ENCODE data around the gene PDE6C. TPM values are rescaled to one million over a fixed set of nuclear protein-coding genes. Genes with fewer than 3 reads are reported as not detected.

The PDE6C gene
- total RNA-seq (not detected), polyA plus RNA-seq (under 1 TPM in 1 of 3 donors, not detected in 2; 0.19 TPM), total RNA-seq (0 to 0.17 (median 0) reads per million in 6 experiments)

GRCh38 chr10:93612311-93612710 lies at the start of gene PDE6C:
Gene PDE6C, plus strand, starts transcription at chr10:93612537. Its CDS starts 189 bp downstream, at chr10:93612726.
- peaks cover 0 to 17% (median 4%) of the 10 kb centered on the region in 9 donors for H3K9me3 Mint-ChIP-seq
- DNase-seq (no peak), ATAC-seq (no peak)
- peaks cover 0 to 7% (median 0%) of the 10 kb centered on the region in 4 donors for H3K4me1 Mint-ChIP-seq
- no peak within 1 kb of the TSS for H3K27ac Mint-ChIP-seq
- H3K4me3 Mint-ChIP-seq = no peak within 1 kb of the TSS
- no peaks in the 10 kb centered on the region for H3K36me3 Mint-ChIP-seq
- H3K27me3 Mint-ChIP-seq = peaks cover 0 to 7% (median 6%) of the 10 kb centered on the region in 5 donors
- POLR2A ChIA-PET = no interaction called here

- Mint-ChIP-seq H3K4me1 (peaks cover 0 to 9% (median 7%) of the 10 kb centered on the region in 4 donors), H3K36me3 (no peaks in the 10 kb centered on the region), H3K27me3 (peaks cover 17 to 80% (median 55%) of the 10 kb centered on the region in 5 donors), H3K27ac (no peak overlapping the region), H3K9me3 (no peaks in the 10 kb centered on the region), H3K4me3 (no peak overlapping the region)
- POLR2A ChIA-PET = no interaction called here
- ATAC-seq (no peak), DNase-seq (no peak)
These were observed 46.9 kb upstream of the PDE6C start for GRCh38 chr10:93565446-93565845.

GRCh38 chr10:93566435-93567276 lies 45.7 kb upstream of the PDE6C start, which contains the start of gene FFAR4:
Gene FFAR4, plus strand, starts transcription at chr10:93566665. Its CDS starts 56 bp downstream, at chr10:93566721.
- peaks cover 0 to 9% (median 7%) of the 10 kb centered on the region in 4 donors for H3K4me1 Mint-ChIP-seq
- no peaks in the 10 kb centered on the region for H3K36me3 Mint-ChIP-seq
- no peak within 1 kb of the TSS for H3K27ac Mint-ChIP-seq
- ATAC-seq = no peak
- peak within 1 kb of the TSS in 1 of 10 donors; percentile 19 for H3K4me3 Mint-ChIP-seq
- DNase-seq = no peak
- H3K9me3 Mint-ChIP-seq = no peaks in the 10 kb centered on the region
- POLR2A ChIA-PET = no interaction called here
- H3K27me3 Mint-ChIP-seq = peaks cover 23 to 80% (median 50%) of the 10 kb centered on the region in 5 donors

GRCh38 chr10:93567277-93568104 lies 44.8 kb upstream of the PDE6C start:
- POLR2A ChIA-PET = no interaction called here
- DNase-seq (no peak), ATAC-seq (no peak)
- Mint-ChIP-seq H3K9me3 (no peaks in the 10 kb centered on the region), H3K4me3 (peak overlapping the region in 1 of 10 donors; percentile 19), H3K4me1 (peaks cover 2 to 9% (median 8%) of the 10 kb centered on the region in 4 donors), H3K27ac (peak overlapping the region in 1 of 10 donors; percentile 65), H3K27me3 (peaks cover 28 to 80% (median 55%) of the 10 kb centered on the region in 5 donors), H3K36me3 (no peaks in the 10 kb centered on the region)

GRCh38 chr10:93568105-93568390 lies 44.3 kb upstream of the PDE6C start:
- no peaks in the 10 kb centered on the region for H3K9me3 Mint-ChIP-seq
- peaks cover 28 to 84% (median 56%) of the 10 kb centered on the region in 5 donors for H3K27me3 Mint-ChIP-seq
- no peak overlapping the region for H3K4me3 Mint-ChIP-seq
- POLR2A ChIA-PET = no interaction called here
- H3K36me3 Mint-ChIP-seq = no peaks in the 10 kb centered on the region
- H3K27ac Mint-ChIP-seq = no peak overlapping the region
- H3K4me1 Mint-ChIP-seq = peaks cover 4 to 12% (median 9%) of the 10 kb centered on the region in 4 donors
- no peak for DNase-seq
- ATAC-seq = no peak

GRCh38 chr10:93570383-93570782 lies 42.0 kb upstream of the PDE6C start:
- H3K9me3 Mint-ChIP-seq = no peaks in the 10 kb centered on the region
- DNase-seq (no peak), ATAC-seq (no peak)
- no peak overlapping the region for H3K27ac Mint-ChIP-seq
- peaks cover 10 to 20% (median 13%) of the 10 kb centered on the region in 4 donors for H3K4me1 Mint-ChIP-seq
- POLR2A ChIA-PET = no interaction called here
- no peaks in the 10 kb centered on the region for H3K36me3 Mint-ChIP-seq
- no peak overlapping the region for H3K4me3 Mint-ChIP-seq
- H3K27me3 Mint-ChIP-seq = peaks cover 26 to 83% (median 63%) of the 10 kb centered on the region in 5 donors

- Mint-ChIP-seq H3K9me3 (no peaks in the 10 kb centered on the region), H3K4me1 (peaks cover 5 to 11% (median 9%) of the 10 kb centered on the region in 4 donors), H3K27me3 (peaks cover 19 to 64% (median 50%) of the 10 kb centered on the region in 5 donors), H3K27ac (peak overlapping the region in 1 of 10 donors; percentile 12), H3K36me3 (no peaks in the 10 kb centered on the region), H3K4me3 (peak overlapping the region in 1 of 10 donors; percentile 16)
- ATAC-seq = no peak
- no peak for DNase-seq
- POLR2A ChIA-PET = no interaction called here
These were observed 39.7 kb upstream of the PDE6C start for GRCh38 chr10:93572606-93573005.

- peaks cover 19 to 58% (median 46%) of the 10 kb centered on the region in 5 donors for H3K27me3 Mint-ChIP-seq
- POLR2A ChIA-PET = no interaction called here
- no peak for ATAC-seq
These were observed 39.1 kb upstream of the PDE6C start for GRCh38 chr10:93573051-93573909.

GRCh38 chr10:93573924-93574323 lies 38.4 kb upstream of the PDE6C start:
- POLR2A ChIA-PET = no interaction called here
- Mint-ChIP-seq H3K4me1 (peaks cover 5 to 11% (median 9%) of the 10 kb centered on the region in 4 donors), H3K4me3 (no peak overlapping the region), H3K9me3 (peaks cover 0 to under 1% (median 0%) of the 10 kb centered on the region in 9 donors), H3K36me3 (no peaks in the 10 kb centered on the region), H3K27me3 (peaks cover 19 to 51% (median 39%) of the 10 kb centered on the region in 5 donors), H3K27ac (no peak overlapping the region)
- no peak for ATAC-seq
- DNase-seq = no peak

More at GRCh38 chr10:93573051-93573909, 39.1 kb upstream of the PDE6C start:
- no peak overlapping the region for H3K4me3 Mint-ChIP-seq
- H3K27ac Mint-ChIP-seq = peak overlapping the region in 1 of 10 donors; percentile 12
- peaks cover 5 to 11% (median 9%) of the 10 kb centered on the region in 4 donors for H3K4me1 Mint-ChIP-seq
- no peak for DNase-seq
- no peaks in the 10 kb centered on the region for H3K9me3 Mint-ChIP-seq
- no peaks in the 10 kb centered on the region for H3K36me3 Mint-ChIP-seq

- Mint-ChIP-seq H3K27me3 (peaks cover 16 to 31% (median 29%) of the 10 kb centered on the region in 5 donors), H3K36me3 (peaks cover 0 to 18% (median 0%) of the 10 kb centered on the region in 3 donors), H3K4me3 (no peak overlapping the region), H3K27ac (no peak overlapping the region), H3K4me1 (peaks cover 5 to 11% (median 9%) of the 10 kb centered on the region in 4 donors), H3K9me3 (peaks cover 0 to 21% (median 11%) of the 10 kb centered on the region in 9 donors)
- ATAC-seq (no peak), DNase-seq (no peak)
- POLR2A ChIA-PET = no interaction called here
These were observed 35.4 kb upstream of the PDE6C start for GRCh38 chr10:93576888-93577287.

- Mint-ChIP-seq H3K36me3 (peaks cover 0 to 18% (median 0%) of the 10 kb centered on the region in 3 donors), H3K9me3 (peaks cover 0 to 21% (median 11%) of the 10 kb centered on the region in 9 donors), H3K4me1 (peaks cover 3 to 11% (median 8%) of the 10 kb centered on the region in 4 donors), H3K27me3 (peaks cover 13 to 24% (median 23%) of the 10 kb centered on the region in 5 donors), H3K4me3 (no peak overlapping the region), H3K27ac (no peak overlapping the region)
- POLR2A ChIA-PET = no interaction called here
- DNase-seq (no peak), ATAC-seq (no peak)
These were observed 34.8 kb upstream of the PDE6C start for GRCh38 chr10:93577565-93577964.

GRCh38 chr10:93579089-93579488 lies 33.2 kb upstream of the PDE6C start:
- Mint-ChIP-seq H3K27me3 (peaks cover 9 to 18% (median 12%) of the 10 kb centered on the region in 5 donors), H3K27ac (no peak overlapping the region), H3K4me1 (no peaks in the 10 kb centered on the region), H3K36me3 (peaks cover 0 to 18% (median 0%) of the 10 kb centered on the region in 3 donors), H3K4me3 (no peak overlapping the region), H3K9me3 (peaks cover 0 to 21% (median 11%) of the 10 kb centered on the region in 9 donors)
- no peak for DNase-seq
- ATAC-seq = no peak
- POLR2A ChIA-PET = no interaction called here

Measured in naive thymus-derived CD8-positive, alpha-beta T cell (primary cell).